SK-N-SH (cell line): ENCODE data around the gene LYZL6.

ENCODE experiments used
- GABPA ChIP-seq: IDR thresholded peaks from 2 replicates; pipeline ENCODE4 v1.4.0; 2012; ENCODE audit warnings: low read depth, mild to moderate bottlenecking
- NRF1 ChIP-seq: IDR thresholded peaks from 2 replicates; pipeline ENCODE4 v1.6.1; 2012; ENCODE audit warnings: low read depth, mild to moderate bottlenecking, low read length
- SIN3A ChIP-seq: IDR thresholded peaks from 2 replicates; pipeline ENCODE4 v1.6.1; 2012; ENCODE audit warnings: low read depth, mild to moderate bottlenecking, low read length, moderate library complexity, borderline replicate concordance
- TF ChIP-seq, protein P1 (sequence below): IDR thresholded peaks from 2 replicates; pipeline ENCODE4 v1.6.1; 2012; ENCODE audit warnings: mild to moderate bottlenecking, low read depth, low read length, moderate library complexity
- TF ChIP-seq, protein P2 (sequence below): fragments of 200-600 bp; sonication (generic); IDR thresholded peaks from 2 replicates; pipeline ENCODE4 v1.6.1; 2017; ENCODE audit warnings: antibody characterized with exemption, mild to moderate bottlenecking, moderate library complexity

DNA sequence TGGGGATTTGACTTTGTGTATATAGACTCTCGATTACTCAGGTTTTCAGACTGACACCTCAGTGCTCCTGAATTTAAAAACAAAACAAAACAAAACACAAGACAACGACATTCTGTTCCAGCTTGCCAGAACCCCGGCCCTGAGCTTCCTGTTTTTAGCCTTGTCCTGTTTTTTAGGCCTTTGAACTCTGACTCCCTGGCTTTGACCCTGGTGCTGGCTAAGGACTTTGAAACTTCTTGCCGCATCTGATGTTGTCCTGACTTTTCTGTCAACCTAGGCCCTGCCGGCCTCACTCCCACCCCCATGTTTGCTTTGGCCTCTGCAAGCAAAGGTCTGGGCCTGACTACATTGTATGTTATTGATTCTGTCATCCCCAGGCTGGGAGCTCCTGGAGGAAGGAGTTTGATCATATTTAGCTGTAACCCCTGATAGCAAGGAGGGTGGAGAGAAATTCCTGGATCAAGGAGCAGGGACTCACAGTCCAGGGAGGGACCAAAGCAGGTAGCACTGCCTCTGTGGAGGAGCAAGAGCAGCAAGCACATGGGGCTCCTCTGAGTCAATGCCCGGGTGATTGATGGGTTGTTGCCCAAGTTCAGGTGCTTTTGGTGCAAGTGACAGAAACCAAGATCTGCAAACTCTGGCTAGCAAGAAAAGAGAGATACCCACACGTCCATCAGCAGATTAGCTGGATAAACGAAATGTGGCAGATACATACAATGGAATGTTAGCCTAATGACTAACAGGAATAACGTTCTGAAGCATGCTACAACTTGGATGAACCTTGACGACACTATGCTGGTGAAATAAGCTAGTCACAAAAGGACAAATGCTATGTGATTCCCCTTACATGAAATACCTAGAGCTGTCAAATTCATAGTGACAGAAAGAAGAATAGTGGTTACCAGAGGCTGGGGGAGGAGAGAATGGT is 30.1 kb upstream of the LYZL6 start:
- TF ChIP-seq, protein P1, sequence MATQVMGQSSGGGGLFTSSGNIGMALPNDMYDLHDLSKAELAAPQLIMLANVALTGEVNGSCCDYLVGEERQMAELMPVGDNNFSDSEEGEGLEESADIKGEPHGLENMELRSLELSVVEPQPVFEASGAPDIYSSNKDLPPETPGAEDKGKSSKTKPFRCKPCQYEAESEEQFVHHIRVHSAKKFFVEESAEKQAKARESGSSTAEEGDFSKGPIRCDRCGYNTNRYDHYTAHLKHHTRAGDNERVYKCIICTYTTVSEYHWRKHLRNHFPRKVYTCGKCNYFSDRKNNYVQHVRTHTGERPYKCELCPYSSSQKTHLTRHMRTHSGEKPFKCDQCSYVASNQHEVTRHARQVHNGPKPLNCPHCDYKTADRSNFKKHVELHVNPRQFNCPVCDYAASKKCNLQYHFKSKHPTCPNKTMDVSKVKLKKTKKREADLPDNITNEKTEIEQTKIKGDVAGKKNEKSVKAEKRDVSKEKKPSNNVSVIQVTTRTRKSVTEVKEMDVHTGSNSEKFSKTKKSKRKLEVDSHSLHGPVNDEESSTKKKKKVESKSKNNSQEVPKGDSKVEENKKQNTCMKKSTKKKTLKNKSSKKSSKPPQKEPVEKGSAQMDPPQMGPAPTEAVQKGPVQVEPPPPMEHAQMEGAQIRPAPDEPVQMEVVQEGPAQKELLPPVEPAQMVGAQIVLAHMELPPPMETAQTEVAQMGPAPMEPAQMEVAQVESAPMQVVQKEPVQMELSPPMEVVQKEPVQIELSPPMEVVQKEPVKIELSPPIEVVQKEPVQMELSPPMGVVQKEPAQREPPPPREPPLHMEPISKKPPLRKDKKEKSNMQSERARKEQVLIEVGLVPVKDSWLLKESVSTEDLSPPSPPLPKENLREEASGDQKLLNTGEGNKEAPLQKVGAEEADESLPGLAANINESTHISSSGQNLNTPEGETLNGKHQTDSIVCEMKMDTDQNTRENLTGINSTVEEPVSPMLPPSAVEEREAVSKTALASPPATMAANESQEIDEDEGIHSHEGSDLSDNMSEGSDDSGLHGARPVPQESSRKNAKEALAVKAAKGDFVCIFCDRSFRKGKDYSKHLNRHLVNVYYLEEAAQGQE: no peak
- TF ChIP-seq, protein P2, sequence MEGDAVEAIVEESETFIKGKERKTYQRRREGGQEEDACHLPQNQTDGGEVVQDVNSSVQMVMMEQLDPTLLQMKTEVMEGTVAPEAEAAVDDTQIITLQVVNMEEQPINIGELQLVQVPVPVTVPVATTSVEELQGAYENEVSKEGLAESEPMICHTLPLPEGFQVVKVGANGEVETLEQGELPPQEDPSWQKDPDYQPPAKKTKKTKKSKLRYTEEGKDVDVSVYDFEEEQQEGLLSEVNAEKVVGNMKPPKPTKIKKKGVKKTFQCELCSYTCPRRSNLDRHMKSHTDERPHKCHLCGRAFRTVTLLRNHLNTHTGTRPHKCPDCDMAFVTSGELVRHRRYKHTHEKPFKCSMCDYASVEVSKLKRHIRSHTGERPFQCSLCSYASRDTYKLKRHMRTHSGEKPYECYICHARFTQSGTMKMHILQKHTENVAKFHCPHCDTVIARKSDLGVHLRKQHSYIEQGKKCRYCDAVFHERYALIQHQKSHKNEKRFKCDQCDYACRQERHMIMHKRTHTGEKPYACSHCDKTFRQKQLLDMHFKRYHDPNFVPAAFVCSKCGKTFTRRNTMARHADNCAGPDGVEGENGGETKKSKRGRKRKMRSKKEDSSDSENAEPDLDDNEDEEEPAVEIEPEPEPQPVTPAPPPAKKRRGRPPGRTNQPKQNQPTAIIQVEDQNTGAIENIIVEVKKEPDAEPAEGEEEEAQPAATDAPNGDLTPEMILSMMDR: no peak
- TF ChIP-seq NRF1 (no peak), SIN3A (no peak), GABPA (no peak)
